Keratinocyte (primary cell): Measurements from ENCODE around the gene MET. TPM values are rescaled to one million over a fixed set of nuclear protein-coding genes. Genes with fewer than 3 reads are reported as not detected.

Source experiments
- DNase-seq: peaks from one replicate; pipeline ENCODE4 v3.0.0-alpha.2; 2011; ENCODE audit warnings: low read depth, missing footprints, low spot score
- FAIRE-seq: peaks from 2 replicates; lab custom pipeline; 2011; peaks lifted over from hg19 to GRCh38; lab: Jason Lieb, UNC
- H2AFZ ChIP-seq: 2 replicates; pipeline ENCODE4 v1.6.0; 2012; ENCODE audit warnings: low read length, control low read depth, inconsistent platforms; ENCODE audit not compliant: control insufficient read depth
- H3K27ac ChIP-seq: 2 replicates; pipeline ENCODE4 v1.5.1; 2011; ENCODE audit warnings: low read length; ENCODE audit not compliant: control insufficient read depth, insufficient read depth
- H3K27me3 ChIP-seq: 3 replicates; pipeline ENCODE4 v1.6.0; 2011; ENCODE audit warnings: low read length; ENCODE audit not compliant: control insufficient read depth, insufficient read depth; ENCODE audit errors: extremely low read depth
- H3K36me3 ChIP-seq, 2 experiments: 2 replicates in 1 of 2; 3 replicates in 1 of 2; pipeline ENCODE4 v1.5.1; 2011; ENCODE audit warnings: low read length in 2 of 2, mild to moderate bottlenecking in 1 of 2; ENCODE audit not compliant: control insufficient read depth in 2 of 2, insufficient read depth in 2 of 2; ENCODE audit errors: extremely low read depth in 1 of 2
- H3K4me1 ChIP-seq: 3 replicates; pipeline ENCODE4 v1.5.1; 2011; ENCODE audit warnings: low read length; ENCODE audit not compliant: control insufficient read depth, insufficient read depth; ENCODE audit errors: extremely low read depth
- H3K4me2 ChIP-seq: 3 replicates; pipeline ENCODE4 v1.6.0; 2011; ENCODE audit warnings: low read depth, low read length; ENCODE audit not compliant: control insufficient read depth, insufficient read depth; ENCODE audit errors: extremely low read depth
- H3K4me3 ChIP-seq, 3 experiments: fragments of 200-600 bp in 1 of 3; sonication (generic) in 1 of 3; 2 replicates in 2 of 3; 3 replicates in 1 of 3; pipeline ENCODE4 v1.5.1; 2011 to 2016; ENCODE audit warnings: low read length in 3 of 3, mild to moderate bottlenecking in 3 of 3, control low read depth in 2 of 3, inconsistent platforms in 1 of 3, low read depth in 1 of 3, mixed read lengths in 1 of 3, mixed run types in 1 of 3, moderate library complexity in 1 of 3; ENCODE audit not compliant: control insufficient read depth in 2 of 3, insufficient read depth in 2 of 3; ENCODE audit errors: extremely low read depth in 1 of 3
- H3K79me2 ChIP-seq: 2 replicates; pipeline ENCODE4 v1.6.0; 2012; ENCODE audit warnings: low read length; ENCODE audit not compliant: control insufficient read depth, insufficient read depth
- H3K9ac ChIP-seq: 3 replicates; pipeline ENCODE4 v1.6.0; 2011; ENCODE audit warnings: low read length; ENCODE audit not compliant: control insufficient read depth, insufficient read depth; ENCODE audit errors: extremely low read depth
- H3K9me1 ChIP-seq: 3 replicates; pipeline ENCODE4 v1.6.0; 2011; ENCODE audit warnings: low read length; ENCODE audit not compliant: control insufficient read depth, insufficient read depth; ENCODE audit errors: extremely low read depth
- H3K9me3 ChIP-seq: 2 replicates; pipeline ENCODE4 v1.5.1; 2012; ENCODE audit warnings: low read depth, low read length; ENCODE audit not compliant: control insufficient read depth
- H4K20me1 ChIP-seq: 3 replicates; pipeline ENCODE4 v1.6.0; 2011; ENCODE audit warnings: low read length; ENCODE audit not compliant: control insufficient read depth, insufficient read depth; ENCODE audit errors: extremely low read depth
- EZH2 ChIP-seq: IDR thresholded peaks from one replicate; pipeline ENCODE4 v1.6.1; 2012; ENCODE audit warnings: inconsistent platforms, mild to moderate bottlenecking, low read length, moderate library complexity
- dilution Hi-C: fragments of 300-500 bp; cut with MboI; formaldehyde crosslinking; loops from one replicate; pipeline ENCODE4 v1.7.0; 2020; ENCODE audit warnings: low sequenced_read_pairs; ENCODE audit not compliant: extremely low pct_ligation_motif_present
- polyA plus RNA-seq, 5 experiments: library from polyadenylated mRNA; depleted of rRNA in 3 of 5; stranded (reverse) in 3 of 5; stranded (forward) in 1 of 5; unstranded in 1 of 5; fragments of >200 nt; gene quantifications; 1 replicate in 1 of 5; 2 replicates in 3 of 5; 3 replicates in 1 of 5; pipeline versions ENCODE4 v1.2.1 to v1.2.3, GENCODE V29; 2011 to 2012; ENCODE audit warnings: missing spikeins in 2 of 5, low read depth in 1 of 5, low replicate concordance in 1 of 5
- TF ChIP-seq, protein P1 (sequence below), 3 experiments: IDR thresholded peaks in 1 of 3; conservative IDR thresholded peaks in 1 of 3; optimal IDR thresholded peaks in 1 of 3; 2 replicates in 2 of 3; 3 replicates in 1 of 3; pipeline versions ENCODE3 to v1.5.1; 2011; ENCODE audit warnings: low read length in 3 of 3, mild to moderate bottlenecking in 3 of 3, moderate library complexity in 2 of 3, control low read depth in 1 of 3, inconsistent platforms in 1 of 3; ENCODE audit not compliant: insufficient read depth in 2 of 3; ENCODE audit errors: extremely low read depth in 1 of 3

MET gene
- polyA plus RNA-seq, 1 donor (not counting 4 experiments of a cell fraction or from before 2014, with no cell fraction given): 117 TPM

DNA sequence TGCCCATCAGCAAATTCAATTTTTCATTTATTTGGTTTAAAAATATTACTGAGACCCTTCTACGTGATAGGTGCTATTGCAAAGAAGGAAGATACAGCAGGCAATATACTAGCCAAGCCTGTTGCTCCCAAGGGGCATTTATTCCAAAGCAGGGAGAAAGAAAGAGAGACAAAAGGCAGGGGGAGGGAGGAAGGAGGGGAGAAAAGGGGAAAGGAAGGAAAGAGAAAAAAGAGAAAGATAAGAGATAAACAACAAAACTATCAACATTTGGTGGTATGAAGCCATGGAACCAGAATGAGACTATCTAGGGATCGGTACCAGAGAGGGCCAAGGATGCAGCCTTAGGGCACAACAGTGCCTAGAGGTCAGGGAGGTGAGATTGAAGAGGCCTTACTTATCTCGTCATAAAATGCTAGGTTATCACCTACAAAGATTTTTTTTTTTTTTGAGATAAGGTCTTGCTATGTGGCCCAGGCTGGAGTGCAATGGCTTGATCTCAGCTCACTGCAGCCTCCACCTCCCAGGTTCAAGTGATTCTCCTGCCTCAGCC lies 135.1 kb downstream of the MET start:
- Histone ChIP-seq H2AFZ (no peak overlapping the region), H4K20me1 (no peaks in the 10 kb centered on the region), H3K27me3 (no peaks in the 10 kb centered on the region), H3K9me1 (no peaks in the 10 kb centered on the region), H3K9me3 (no peaks in the 10 kb centered on the region), H3K4me2 (no peak overlapping the region), H3K36me3 (no peaks in the 10 kb centered on the region), H3K4me1 (peaks cover 18% of the 10 kb centered on the region), H3K79me2 (no peaks in the 10 kb centered on the region), H3K27ac (no peak overlapping the region), H3K4me3 (no peak overlapping the region), H3K9ac (no peak overlapping the region)
- dilution Hi-C loops: no loop called here
- no peak for FAIRE-seq
- no peak for DNase-seq
- TF ChIP-seq, protein P1, sequence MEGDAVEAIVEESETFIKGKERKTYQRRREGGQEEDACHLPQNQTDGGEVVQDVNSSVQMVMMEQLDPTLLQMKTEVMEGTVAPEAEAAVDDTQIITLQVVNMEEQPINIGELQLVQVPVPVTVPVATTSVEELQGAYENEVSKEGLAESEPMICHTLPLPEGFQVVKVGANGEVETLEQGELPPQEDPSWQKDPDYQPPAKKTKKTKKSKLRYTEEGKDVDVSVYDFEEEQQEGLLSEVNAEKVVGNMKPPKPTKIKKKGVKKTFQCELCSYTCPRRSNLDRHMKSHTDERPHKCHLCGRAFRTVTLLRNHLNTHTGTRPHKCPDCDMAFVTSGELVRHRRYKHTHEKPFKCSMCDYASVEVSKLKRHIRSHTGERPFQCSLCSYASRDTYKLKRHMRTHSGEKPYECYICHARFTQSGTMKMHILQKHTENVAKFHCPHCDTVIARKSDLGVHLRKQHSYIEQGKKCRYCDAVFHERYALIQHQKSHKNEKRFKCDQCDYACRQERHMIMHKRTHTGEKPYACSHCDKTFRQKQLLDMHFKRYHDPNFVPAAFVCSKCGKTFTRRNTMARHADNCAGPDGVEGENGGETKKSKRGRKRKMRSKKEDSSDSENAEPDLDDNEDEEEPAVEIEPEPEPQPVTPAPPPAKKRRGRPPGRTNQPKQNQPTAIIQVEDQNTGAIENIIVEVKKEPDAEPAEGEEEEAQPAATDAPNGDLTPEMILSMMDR (optimal IDR thresholded peaks at IDR 0.05 in 1 of 3, IDR thresholded peaks at IDR 0.05 in 1 of 3, conservative IDR thresholded peaks at IDR 0.05 in 1 of 3; ENCODE audit: extremely low read depth in 1 of 3, insufficient read depth in 2 of 3, low read length in 3 of 3): no peak
- no peak for TF ChIP-seq EZH2

DNA sequence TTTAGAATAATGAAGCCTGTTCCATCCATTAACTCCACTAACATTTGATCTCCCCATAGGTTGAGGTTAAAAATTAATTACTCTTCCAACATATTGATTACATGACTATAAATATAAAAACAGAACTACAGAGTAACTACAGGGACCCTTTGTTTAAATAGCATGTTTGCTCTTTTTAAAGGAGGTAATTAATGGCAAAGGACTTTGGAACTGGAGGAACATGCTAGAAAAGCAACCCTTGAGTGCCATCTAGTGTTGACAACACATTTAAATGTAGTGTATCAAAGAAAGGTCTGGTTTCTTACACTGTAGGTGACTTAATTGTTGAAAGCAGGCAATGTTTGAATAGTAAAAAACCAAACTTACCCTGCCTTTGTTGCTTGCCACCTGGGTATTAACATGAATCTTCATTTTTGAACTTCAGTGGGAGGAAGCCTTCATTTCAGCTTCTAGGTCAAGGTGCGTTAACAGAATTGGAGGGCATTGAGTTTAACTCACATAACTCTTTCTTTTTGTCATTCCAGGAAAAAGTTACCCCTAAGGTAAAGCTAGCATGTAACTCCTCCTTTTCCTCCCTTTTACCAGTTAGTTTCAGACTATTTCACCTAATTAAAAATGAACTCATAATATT lies 137.8 kb downstream of the MET start:
- no peak overlapping the region for H3K4me3 ChIP-seq
- DNase-seq (no peak), FAIRE-seq (peak; percentile 73)
- no peaks in the 10 kb centered on the region for H3K27me3 ChIP-seq
- TF ChIP-seq, protein P1 (optimal IDR thresholded peaks at IDR 0.05 in 1 of 3, IDR thresholded peaks at IDR 0.05 in 1 of 3, conservative IDR thresholded peaks at IDR 0.05 in 1 of 3; ENCODE audit: extremely low read depth in 1 of 3, insufficient read depth in 2 of 3, low read length in 3 of 3): peak in 2 of 3 experiments; percentile 38 to 58
- TF ChIP-seq EZH2: no peak
- no peak overlapping the region for H3K4me2 ChIP-seq
- H4K20me1 ChIP-seq: no peaks in the 10 kb centered on the region
- H3K36me3 ChIP-seq: no peaks in the 10 kb centered on the region
- H3K4me1 ChIP-seq: peaks cover 3% of the 10 kb centered on the region
- H3K79me2 ChIP-seq: no peaks in the 10 kb centered on the region
- no peaks in the 10 kb centered on the region for H3K9me1 ChIP-seq
- H3K9me3 ChIP-seq: no peaks in the 10 kb centered on the region
- H2AFZ ChIP-seq: no peak overlapping the region
- H3K27ac ChIP-seq: no peak overlapping the region
- H3K9ac ChIP-seq: no peak overlapping the region
- dilution Hi-C loops: no loop called here
